OCI-LY1 (cell line): Measurements from ENCODE around the gene MGAT5B.
"Not testable (repeated sequence)": the region's sequence is repeated elsewhere in the genome, so short reads cannot be mapped to it uniquely, and the experiment has no call there.

ENCODE experiments used
- H2AFZ ChIP-seq: fragments of 200-600 bp; sonication (generic), shearing (Covaris generic); 2 replicates; pipeline ENCODE4 v1.6.0; 2014; ENCODE audit warnings: antibody characterized with exemption, mild to moderate bottlenecking, low read length
- H3F3A ChIP-seq: fragments of 200-600 bp; sonication (generic), shearing (Covaris generic); 2 replicates; pipeline ENCODE4 v1.6.0; 2014; ENCODE audit warnings: mild to moderate bottlenecking, antibody characterized with exemption, low read length, moderate library complexity; ENCODE audit not compliant: insufficient read depth
- H3K27ac ChIP-seq: fragments of 200-600 bp; sonication (generic); 2 replicates; pipeline ENCODE4 v1.5.1; 2014; ENCODE audit warnings: low read length, mixed run types, mild to moderate bottlenecking, low read depth; ENCODE audit not compliant: poor library complexity, severe bottlenecking
- H3K27me3 ChIP-seq: fragments of 200-600 bp; sonication (generic); 2 replicates; pipeline ENCODE4 v1.6.0; 2014; ENCODE audit warnings: antibody characterized with exemption, mild to moderate bottlenecking, low read length, moderate library complexity; ENCODE audit not compliant: insufficient read depth
- H3K36me3 ChIP-seq: fragments of 200-600 bp; sonication (generic); 2 replicates; pipeline ENCODE4 v1.6.1; 2014; ENCODE audit warnings: mild to moderate bottlenecking, antibody characterized with exemption, low read length, moderate library complexity, mixed read lengths; ENCODE audit not compliant: insufficient read depth
- H3K4me1 ChIP-seq: fragments of 200-600 bp; sonication (generic); 2 replicates; pipeline ENCODE4 v1.5.1; 2014; ENCODE audit warnings: mild to moderate bottlenecking, low read length, moderate library complexity; ENCODE audit not compliant: insufficient read depth, severe bottlenecking
- H3K4me2 ChIP-seq: fragments of 200-600 bp; sonication (generic), shearing (Covaris generic); 2 replicates; pipeline ENCODE4 v1.6.1; 2014; ENCODE audit warnings: low read length
- H3K4me3 ChIP-seq: fragments of 200-600 bp; sonication (generic); 2 replicates; pipeline ENCODE4 v1.5.1; 2014; ENCODE audit warnings: low read length, low read depth, mild to moderate bottlenecking, mixed read lengths; ENCODE audit not compliant: poor library complexity, severe bottlenecking
- H3K79me2 ChIP-seq: fragments of 200-600 bp; shearing (Covaris generic); 2 replicates; pipeline ENCODE4 v1.6.1; 2016; ENCODE audit warnings: mixed run types, low read length, mixed read lengths; ENCODE audit not compliant: insufficient read depth
- H3K9ac ChIP-seq: fragments of 200-600 bp; sonication (generic), shearing (Covaris generic); 2 replicates; pipeline ENCODE4 v1.6.1; 2014; ENCODE audit warnings: mild to moderate bottlenecking, low read length, mixed read lengths
- H3K9me2 ChIP-seq: fragments of 200-600 bp; sonication (generic), shearing (Covaris generic); 2 replicates; pipeline ENCODE4 v1.6.1; 2014; ENCODE audit warnings: low read depth, mild to moderate bottlenecking, low read length, mixed read lengths
- H3K9me3 ChIP-seq: fragments of 200-600 bp; shearing (Covaris generic); 2 replicates; pipeline ENCODE4 v1.6.1; 2014; ENCODE audit warnings: low read length, mixed read lengths
- H4K20me1 ChIP-seq: fragments of 200-600 bp; sonication (generic), shearing (Covaris generic); 2 replicates; pipeline ENCODE4 v1.6.0; 2016; ENCODE audit warnings: mild to moderate bottlenecking, low read length; ENCODE audit not compliant: insufficient read depth
- EZH2 ChIP-seq: fragments of 200-600 bp; sonication (generic), shearing (Covaris generic); IDR thresholded peaks from 2 replicates; pipeline ENCODE4 v1.8.0; 2017; ENCODE audit warnings: borderline replicate concordance, mixed run types, mild to moderate bottlenecking, antibody characterized with exemption, low read length, moderate library complexity, mixed read lengths
- TF ChIP-seq, protein P1 (sequence below): fragments of 200-600 bp; sonication (generic), shearing (Covaris generic); IDR thresholded peaks from 2 replicates; pipeline ENCODE4 v1.5.1; 2017; ENCODE audit warnings: mild to moderate bottlenecking, antibody characterized with exemption, low read length, moderate library complexity, mixed read lengths

Gene MGAT5B

DNA sequence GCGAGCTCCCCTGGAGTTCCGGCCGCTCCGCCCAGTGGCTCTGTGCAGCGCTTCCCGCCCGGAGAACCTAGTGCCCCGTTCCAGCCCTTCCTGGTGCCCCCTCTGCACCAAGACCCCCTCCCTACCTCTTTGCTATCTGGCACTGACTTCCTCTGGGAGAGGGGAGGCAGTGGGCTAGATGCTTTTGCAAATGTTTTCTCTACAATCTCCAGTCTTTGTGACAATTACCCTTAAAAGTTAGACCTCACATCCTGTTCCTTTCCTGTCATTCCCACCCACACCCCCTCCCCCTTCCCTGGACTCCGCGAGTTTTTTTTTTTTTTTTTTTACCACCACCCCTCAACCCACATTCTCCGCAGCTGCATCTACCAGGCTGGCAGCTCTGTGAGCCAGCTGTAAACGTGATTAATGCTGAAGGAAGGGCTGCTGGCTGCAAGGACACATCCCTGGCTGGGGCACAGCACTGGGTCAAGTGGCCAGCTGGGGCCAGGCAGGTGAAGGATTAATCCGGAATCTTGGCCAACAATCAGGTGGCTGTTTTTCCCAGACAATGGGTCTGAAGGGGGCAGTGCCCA is 101.5 kb downstream of the MGAT5B start:
- H3K4me3 ChIP-seq: peak overlapping the region; percentile 97
- TF ChIP-seq, protein P1, sequence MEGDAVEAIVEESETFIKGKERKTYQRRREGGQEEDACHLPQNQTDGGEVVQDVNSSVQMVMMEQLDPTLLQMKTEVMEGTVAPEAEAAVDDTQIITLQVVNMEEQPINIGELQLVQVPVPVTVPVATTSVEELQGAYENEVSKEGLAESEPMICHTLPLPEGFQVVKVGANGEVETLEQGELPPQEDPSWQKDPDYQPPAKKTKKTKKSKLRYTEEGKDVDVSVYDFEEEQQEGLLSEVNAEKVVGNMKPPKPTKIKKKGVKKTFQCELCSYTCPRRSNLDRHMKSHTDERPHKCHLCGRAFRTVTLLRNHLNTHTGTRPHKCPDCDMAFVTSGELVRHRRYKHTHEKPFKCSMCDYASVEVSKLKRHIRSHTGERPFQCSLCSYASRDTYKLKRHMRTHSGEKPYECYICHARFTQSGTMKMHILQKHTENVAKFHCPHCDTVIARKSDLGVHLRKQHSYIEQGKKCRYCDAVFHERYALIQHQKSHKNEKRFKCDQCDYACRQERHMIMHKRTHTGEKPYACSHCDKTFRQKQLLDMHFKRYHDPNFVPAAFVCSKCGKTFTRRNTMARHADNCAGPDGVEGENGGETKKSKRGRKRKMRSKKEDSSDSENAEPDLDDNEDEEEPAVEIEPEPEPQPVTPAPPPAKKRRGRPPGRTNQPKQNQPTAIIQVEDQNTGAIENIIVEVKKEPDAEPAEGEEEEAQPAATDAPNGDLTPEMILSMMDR: no peak
- TF ChIP-seq EZH2: no peak
- peaks cover 31% of the 10 kb centered on the region for H3K79me2 ChIP-seq
- H3K9ac ChIP-seq: peak overlapping the region; percentile 97
- H3K27ac ChIP-seq: peak overlapping the region; percentile 96
- 0 out of 2 replicates have a peak, but pooled peaks cover 5% of the 10 kb centered on the region for H3K9me3 ChIP-seq
- H3K4me1 ChIP-seq: peaks cover 45% of the 10 kb centered on the region
- peak overlapping the region; percentile 90 for H3K4me2 ChIP-seq
- no peaks in the 10 kb centered on the region for H3K27me3 ChIP-seq
- no peaks in the 10 kb centered on the region for H4K20me1 ChIP-seq
- H3F3A ChIP-seq: no peaks in the 10 kb centered on the region
- peaks cover 41% of the 10 kb centered on the region for H3K36me3 ChIP-seq
- H3K9me2 ChIP-seq: no peaks in the 10 kb centered on the region
- no peak overlapping the region for H2AFZ ChIP-seq

DNA sequence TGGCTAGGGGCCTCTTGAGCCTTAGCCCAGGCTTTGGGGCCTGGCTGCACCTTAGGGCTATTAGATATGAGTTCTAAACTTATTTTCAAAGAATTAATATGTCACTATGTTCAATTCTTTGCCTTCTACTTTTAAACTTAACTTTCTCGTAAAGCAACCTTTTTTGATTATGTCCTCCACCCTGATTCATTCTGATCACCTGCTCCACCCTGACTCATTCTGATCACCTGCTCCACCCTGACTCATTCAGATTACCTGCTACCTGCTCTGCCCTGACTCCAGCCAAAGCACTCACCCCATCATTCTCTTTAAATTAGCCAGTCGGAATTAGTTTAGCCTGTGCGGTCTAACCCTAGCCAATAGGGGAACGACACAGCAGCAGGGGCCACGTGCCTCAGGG is 102.0 kb downstream of the MGAT5B start:
- H4K20me1 ChIP-seq, H2AFZ ChIP-seq, H3K9me2 ChIP-seq, H3K9me3 ChIP-seq, H3K27me3 ChIP-seq, H3F3A ChIP-seq: not testable (repeated sequence)
- Histone ChIP-seq H3K79me2 (peaks cover 31% of the 10 kb centered on the region), H3K4me2 (peak overlapping the region; percentile 90), H3K9ac (peak overlapping the region; percentile 97; the same call in 1 of the 2 replicates), H3K27ac (peak overlapping the region; percentile 96), H3K4me3 (peak overlapping the region; percentile 97), H3K4me1 (peaks cover 42% of the 10 kb centered on the region), H3K36me3 (peaks cover 35% of the 10 kb centered on the region)

DNA sequence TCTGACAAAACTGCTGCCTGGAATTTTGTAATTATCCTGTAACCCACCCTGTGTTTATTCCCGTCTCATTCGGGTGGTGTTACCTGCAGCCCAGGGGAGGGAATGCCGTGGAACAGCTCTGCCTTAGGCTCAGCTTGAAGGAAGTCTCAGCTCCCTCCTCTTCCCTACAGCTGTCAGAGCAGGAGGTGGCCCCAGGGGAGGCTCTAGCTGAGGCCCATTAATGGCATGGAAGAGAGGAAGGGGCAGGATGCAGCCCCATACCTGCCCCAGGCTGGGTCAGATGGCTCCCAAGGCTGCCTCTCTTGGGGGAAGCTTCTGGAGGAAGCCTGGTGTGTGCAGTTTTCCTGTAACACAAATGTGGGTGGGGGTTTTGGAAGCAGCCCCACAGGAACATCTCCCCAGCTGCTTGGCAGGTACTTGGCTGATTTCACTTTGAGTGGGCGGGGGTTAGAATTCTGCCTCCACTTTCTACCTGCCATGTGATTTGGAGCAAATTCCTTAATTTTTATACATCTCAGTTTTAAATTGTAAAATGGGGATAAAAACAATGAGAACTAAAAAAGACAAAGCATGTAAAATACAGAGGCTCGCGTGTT is 103.9 kb downstream of the MGAT5B start:
- H3K27ac ChIP-seq: no peak overlapping the region
- H3K4me2 ChIP-seq: no peak overlapping the region
- no peak overlapping the region for H3K4me3 ChIP-seq
- TF ChIP-seq, protein P1: no peak
- no peak for TF ChIP-seq EZH2
- no peaks in the 10 kb centered on the region for H3F3A ChIP-seq
- no peaks in the 10 kb centered on the region for H3K27me3 ChIP-seq
- H3K9me2 ChIP-seq: no peaks in the 10 kb centered on the region
- H4K20me1 ChIP-seq: no peaks in the 10 kb centered on the region
- H3K4me1 ChIP-seq: peaks cover 23% of the 10 kb centered on the region
- H3K36me3 ChIP-seq: peaks cover 17% of the 10 kb centered on the region
- H3K79me2 ChIP-seq: peaks cover 17% of the 10 kb centered on the region
- H3K9ac ChIP-seq: no peak overlapping the region
- H2AFZ ChIP-seq: no peak overlapping the region
- peaks cover 26% of the 10 kb centered on the region for H3K9me3 ChIP-seq

DNA sequence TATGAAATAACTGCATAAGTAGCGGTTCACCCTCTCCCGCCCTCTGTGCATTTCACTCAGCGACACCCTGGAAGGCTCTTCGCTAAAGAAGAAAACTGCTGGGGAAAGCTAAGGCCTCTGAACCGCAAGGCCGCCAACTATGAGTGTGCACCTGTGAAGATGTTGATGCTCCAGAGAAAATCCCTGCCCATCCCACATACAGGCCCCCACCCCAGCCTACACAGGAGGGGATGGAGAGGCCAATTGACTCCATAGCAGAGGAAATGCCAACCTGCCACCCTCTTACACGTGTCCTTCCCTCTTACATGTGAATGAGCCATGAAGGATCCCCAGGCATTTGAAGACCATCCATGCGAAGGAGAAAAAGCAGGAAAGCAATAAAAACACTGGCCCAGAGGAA is 104.8 kb downstream of the MGAT5B start:
- Histone ChIP-seq H3K36me3 (peaks cover 8% of the 10 kb centered on the region), H3K4me2 (no peak overlapping the region), H3K4me1 (peaks cover 14% of the 10 kb centered on the region), H3K79me2 (peaks cover 8% of the 10 kb centered on the region), H3K4me3 (no peak overlapping the region), H3K9me3 (peaks cover 32% of the 10 kb centered on the region), H3F3A (no peaks in the 10 kb centered on the region), H3K27me3 (no peaks in the 10 kb centered on the region), H3K9ac (no peak overlapping the region), H4K20me1 (no peaks in the 10 kb centered on the region), H2AFZ (no peak overlapping the region), H3K9me2 (no peaks in the 10 kb centered on the region), H3K27ac (no peak overlapping the region)
- TF ChIP-seq EZH2: no peak
- TF ChIP-seq, protein P1: no peak
